Measurements from ENCODE around the gene OR52B2. TPM values are rescaled to one million over a fixed set of nuclear protein-coding genes. Genes with fewer than 3 reads are reported as not detected.

OR52B2 gene
- total and polyA plus RNA-seq, 2 of the 8 experiments (the other 6 are each of a cell fraction or from before 2014, with no cell fraction given), result 0.15 TPM; not detected in 1

DNA sequence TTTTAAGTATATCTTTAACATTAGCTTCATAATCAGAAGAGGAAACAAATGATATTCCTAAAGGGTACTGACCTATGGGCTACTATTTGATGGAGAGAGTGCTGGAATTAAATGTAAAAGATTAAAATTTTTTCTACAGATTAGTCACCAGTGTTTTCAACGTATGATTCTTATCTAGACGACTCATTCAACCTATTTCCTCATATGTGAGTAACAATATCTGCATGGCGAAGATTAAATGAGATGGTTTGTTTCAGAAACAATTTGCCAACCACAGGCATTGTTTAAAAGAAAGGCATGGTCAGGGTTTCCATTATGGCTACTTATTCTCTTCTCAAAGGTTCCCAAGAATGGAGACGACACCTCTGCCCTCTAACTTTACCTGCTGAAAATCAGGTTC lies 42.2 kb downstream of the OR52B2 start:
- H3K23ac ChIP-seq (ENCODE audit: insufficient read length), result no peak overlapping the region
- DNase-seq (ENCODE audit: low read depth in 1 of 2, low spot score in 2 of 2) (no peak), FAIRE-seq (no peak)
- no peaks in the 10 kb centered on the region for H3K23me2 ChIP-seq (ENCODE audit: low read depth, low read length)
- no peak overlapping the region for H3K4me2 ChIP-seq (ENCODE audit: insufficient read depth in 1 of 2, low read depth in 2 of 2, low read length in 2 of 2)
- H3K79me1 ChIP-seq (ENCODE audit: low read depth, low read length), result no peaks in the 10 kb centered on the region
- no peak overlapping the region for H3K14ac ChIP-seq (ENCODE audit: insufficient read length)
- H2BK5ac ChIP-seq (ENCODE audit: low read depth, low read length), result no peak overlapping the region
- H3K79me2 ChIP-seq (ENCODE audit: control insufficient read depth in 1 of 2, insufficient read depth in 2 of 2, low read length in 2 of 2), result no peaks in the 10 kb centered on the region
- no peaks in the 10 kb centered on the region for H3K9me3 ChIP-seq (ENCODE audit: insufficient read depth in 2 of 2, low read depth in 1 of 2, low read length in 1 of 2)
- no peak overlapping the region for H4K8ac ChIP-seq (ENCODE audit: extremely low read depth, insufficient read depth, low read length)
- H3K4me1 ChIP-seq (replicated peaks in 1 of 4; ENCODE audit: control insufficient read depth in 3 of 4, insufficient read depth in 4 of 4, low read length in 3 of 4), result no peaks in the 10 kb centered on the region
- WGBS, 2 experiments (ENCODE audit: extremely low coverage in 1 of 2, insufficient coverage in 1 of 2, insufficient read length in 1 of 2, insufficient replicate concordance in 2 of 2, low coverage in 1 of 2, low lambda C conversion rate in 2 of 2, missing lambda C conversion rate in 1 of 2), result 91% methylated on average over 4 of the region's 4 CpGs; no CpG with 5 or more reads in 1 of the 2 experiments
- TF ChIP-seq, protein P1, sequence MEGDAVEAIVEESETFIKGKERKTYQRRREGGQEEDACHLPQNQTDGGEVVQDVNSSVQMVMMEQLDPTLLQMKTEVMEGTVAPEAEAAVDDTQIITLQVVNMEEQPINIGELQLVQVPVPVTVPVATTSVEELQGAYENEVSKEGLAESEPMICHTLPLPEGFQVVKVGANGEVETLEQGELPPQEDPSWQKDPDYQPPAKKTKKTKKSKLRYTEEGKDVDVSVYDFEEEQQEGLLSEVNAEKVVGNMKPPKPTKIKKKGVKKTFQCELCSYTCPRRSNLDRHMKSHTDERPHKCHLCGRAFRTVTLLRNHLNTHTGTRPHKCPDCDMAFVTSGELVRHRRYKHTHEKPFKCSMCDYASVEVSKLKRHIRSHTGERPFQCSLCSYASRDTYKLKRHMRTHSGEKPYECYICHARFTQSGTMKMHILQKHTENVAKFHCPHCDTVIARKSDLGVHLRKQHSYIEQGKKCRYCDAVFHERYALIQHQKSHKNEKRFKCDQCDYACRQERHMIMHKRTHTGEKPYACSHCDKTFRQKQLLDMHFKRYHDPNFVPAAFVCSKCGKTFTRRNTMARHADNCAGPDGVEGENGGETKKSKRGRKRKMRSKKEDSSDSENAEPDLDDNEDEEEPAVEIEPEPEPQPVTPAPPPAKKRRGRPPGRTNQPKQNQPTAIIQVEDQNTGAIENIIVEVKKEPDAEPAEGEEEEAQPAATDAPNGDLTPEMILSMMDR (IDR thresholded peaks at IDR 0.05; ENCODE audit: control extremely low read depth in 1 of 3, insufficient read depth in 1 of 3, low read depth in 1 of 3, low read length in 3 of 3), result no peak
- TF ChIP-seq RNF2 (IDR thresholded peaks at IDR 0.05; ENCODE audit: borderline replicate concordance, low read depth, low read length, missing control alignments, poor library complexity, severe bottlenecking) (no peak), JUN (IDR thresholded peaks at IDR 0.05; ENCODE audit: low read depth, low read length) (no peak), SAP30 (IDR thresholded peaks at IDR 0.05; ENCODE audit: insufficient read depth, insufficient replicate concordance, low read length) (no peak), HDAC6 (IDR thresholded peaks at IDR 0.05; ENCODE audit: low read depth, low read length) (no peak)
- TF ChIP-seq, protein P2, sequence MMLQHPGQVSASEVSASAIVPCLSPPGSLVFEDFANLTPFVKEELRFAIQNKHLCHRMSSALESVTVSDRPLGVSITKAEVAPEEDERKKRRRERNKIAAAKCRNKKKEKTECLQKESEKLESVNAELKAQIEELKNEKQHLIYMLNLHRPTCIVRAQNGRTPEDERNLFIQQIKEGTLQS (IDR thresholded peaks at IDR 0.05; ENCODE audit: insufficient read depth, low read depth, low read length), result no peak
- H4K91ac ChIP-seq (replicated peaks; ENCODE audit: insufficient read length, low read length), result no peak overlapping the region
- CTCF ChIA-PET (ENCODE audit: partially characterized antibody), result interaction anchor here (0.9 to 2.0 kb wide), 3 partner anchors 14 to 235 kb away, joined by 3 to 5 read pairs (median 4); no protein-coding TSS in a partner anchor
- no peaks in the 10 kb centered on the region; a peak in 1 of 8 replicates for H3K36me3 ChIP-seq (ENCODE audit: control insufficient read depth in 2 of 4, insufficient read depth in 4 of 4, low read length in 3 of 4)
- POLR2A ChIA-PET (ENCODE audit: partially characterized antibody), result no interaction called here
- H2AK5ac ChIP-seq (ENCODE audit: low read depth, low read length), result no peak overlapping the region
- H2BK120ac ChIP-seq (replicated peaks; ENCODE audit: low read depth, low read length), result no peak overlapping the region
- no peaks in the 10 kb centered on the region for H3K27me3 ChIP-seq (replicated peaks in 1 of 4; ENCODE audit: control insufficient read depth in 3 of 4, extremely low read depth in 1 of 4, insufficient read depth in 3 of 4, low read length in 3 of 4)
- no peak overlapping the region for H3K4ac ChIP-seq (replicated peaks; ENCODE audit: insufficient read length, low read depth, low read length)
- H4K5ac ChIP-seq (ENCODE audit: insufficient read length, low read depth, low read length), result no peak overlapping the region
- no peak overlapping the region for H2AFZ ChIP-seq (ENCODE audit: low read length)
- no peak overlapping the region for H2BK12ac ChIP-seq (ENCODE audit: low read depth, low read length)
- no peak overlapping the region for H3K4me3 ChIP-seq (ENCODE audit: extremely low read depth in 1 of 4, insufficient read depth in 2 of 4, low read depth in 3 of 4, low read length in 4 of 4)
- H3K9ac ChIP-seq (replicated peaks in 1 of 4; ENCODE audit: extremely low read depth in 1 of 4, low read depth in 3 of 4, low read length in 3 of 4), result no peak overlapping the region
- H2BK15ac ChIP-seq (ENCODE audit: low read length), result no peak overlapping the region
- no peak overlapping the region for H3K56ac ChIP-seq (replicated peaks; ENCODE audit: insufficient read length, low read depth, low read length)
- no peak overlapping the region for H3K27ac ChIP-seq (ENCODE audit: low read depth, low read length)
- H2BK20ac ChIP-seq (ENCODE audit: low read length), result no peak overlapping the region
- H3K18ac ChIP-seq (ENCODE audit: extremely low read depth, low read length), result no peak overlapping the region
- H4K20me1 ChIP-seq (replicated peaks in 1 of 2; ENCODE audit: control insufficient read depth in 1 of 2, insufficient read depth in 2 of 2, low read length in 2 of 2), result no peaks in the 10 kb centered on the region
